ENCODE measurements around the gene CERS6. TPM values are rescaled to one million over a fixed set of nuclear protein-coding genes. Genes with fewer than 3 reads are reported as not detected.

CERS6 gene
- total RNA-seq, 1 donor from 2014 or later: 17.7 TPM

DNA sequence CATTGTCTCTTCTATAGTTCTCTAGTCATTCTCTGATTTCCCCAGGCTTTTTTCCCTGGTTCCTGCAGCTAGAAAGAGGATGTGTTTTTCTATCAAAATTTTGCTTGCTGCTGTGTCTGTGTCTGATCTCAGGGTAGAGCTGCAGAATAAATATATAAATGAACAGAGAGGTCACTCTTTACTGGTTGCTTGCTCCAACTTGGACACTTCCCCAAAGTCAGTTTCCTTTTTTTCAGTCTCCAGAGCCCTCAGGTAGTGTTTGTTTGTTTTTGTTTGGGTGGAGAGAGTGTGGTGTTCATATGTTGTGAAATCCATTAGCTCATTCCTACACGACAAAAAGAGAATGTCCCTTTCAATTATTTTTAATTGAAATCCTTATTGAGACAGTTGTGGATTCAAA lies 85.8 kb downstream of the CERS6 start:
- Histone ChIP-seq H3K4me3 (ENCODE audit: low read depth, low read length) (no peak overlapping the region), H3K27me3 (ENCODE audit: control insufficient read depth, insufficient read depth, low read length) (no peaks in the 10 kb centered on the region), H3K36me3 (ENCODE audit: control insufficient read depth, insufficient read depth, low read length) (no peaks in the 10 kb centered on the region)
- no peak for DNase-seq (ENCODE audit: low read depth)
- TF ChIP-seq, protein P1, sequence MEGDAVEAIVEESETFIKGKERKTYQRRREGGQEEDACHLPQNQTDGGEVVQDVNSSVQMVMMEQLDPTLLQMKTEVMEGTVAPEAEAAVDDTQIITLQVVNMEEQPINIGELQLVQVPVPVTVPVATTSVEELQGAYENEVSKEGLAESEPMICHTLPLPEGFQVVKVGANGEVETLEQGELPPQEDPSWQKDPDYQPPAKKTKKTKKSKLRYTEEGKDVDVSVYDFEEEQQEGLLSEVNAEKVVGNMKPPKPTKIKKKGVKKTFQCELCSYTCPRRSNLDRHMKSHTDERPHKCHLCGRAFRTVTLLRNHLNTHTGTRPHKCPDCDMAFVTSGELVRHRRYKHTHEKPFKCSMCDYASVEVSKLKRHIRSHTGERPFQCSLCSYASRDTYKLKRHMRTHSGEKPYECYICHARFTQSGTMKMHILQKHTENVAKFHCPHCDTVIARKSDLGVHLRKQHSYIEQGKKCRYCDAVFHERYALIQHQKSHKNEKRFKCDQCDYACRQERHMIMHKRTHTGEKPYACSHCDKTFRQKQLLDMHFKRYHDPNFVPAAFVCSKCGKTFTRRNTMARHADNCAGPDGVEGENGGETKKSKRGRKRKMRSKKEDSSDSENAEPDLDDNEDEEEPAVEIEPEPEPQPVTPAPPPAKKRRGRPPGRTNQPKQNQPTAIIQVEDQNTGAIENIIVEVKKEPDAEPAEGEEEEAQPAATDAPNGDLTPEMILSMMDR (IDR thresholded peaks at IDR 0.05; ENCODE audit: insufficient read depth, low read length, poor library complexity, severe bottlenecking): no peak

DNA sequence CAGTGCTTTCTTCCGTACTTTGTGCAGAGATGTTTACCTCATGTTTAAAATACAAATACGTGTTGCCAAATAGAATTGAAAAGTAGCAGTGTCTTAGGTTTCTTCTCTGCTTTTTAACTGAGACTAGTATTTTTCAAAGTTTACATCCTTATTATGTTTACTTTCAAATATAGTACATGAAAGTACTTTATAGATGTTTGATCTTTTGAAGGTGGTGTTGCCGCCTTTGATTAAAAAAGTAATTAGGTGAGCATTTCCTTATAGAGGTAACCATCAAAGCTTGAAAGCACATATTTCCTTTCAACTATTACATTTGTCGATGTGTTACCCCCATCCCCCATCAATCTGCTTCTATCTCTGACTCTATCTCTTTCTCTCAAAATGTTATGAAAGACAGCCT lies 87.0 kb downstream of the CERS6 start:
- no peaks in the 10 kb centered on the region for H3K27me3 ChIP-seq (ENCODE audit: control insufficient read depth, insufficient read depth, low read length)
- no peaks in the 10 kb centered on the region for H3K36me3 ChIP-seq (ENCODE audit: control insufficient read depth, insufficient read depth, low read length)
- no peak overlapping the region for H3K4me3 ChIP-seq (ENCODE audit: low read depth, low read length)
- TF ChIP-seq, protein P1 (IDR thresholded peaks at IDR 0.05; ENCODE audit: insufficient read depth, low read length, poor library complexity, severe bottlenecking): no peak
- DNase-seq (ENCODE audit: low read depth): no peak

DNA sequence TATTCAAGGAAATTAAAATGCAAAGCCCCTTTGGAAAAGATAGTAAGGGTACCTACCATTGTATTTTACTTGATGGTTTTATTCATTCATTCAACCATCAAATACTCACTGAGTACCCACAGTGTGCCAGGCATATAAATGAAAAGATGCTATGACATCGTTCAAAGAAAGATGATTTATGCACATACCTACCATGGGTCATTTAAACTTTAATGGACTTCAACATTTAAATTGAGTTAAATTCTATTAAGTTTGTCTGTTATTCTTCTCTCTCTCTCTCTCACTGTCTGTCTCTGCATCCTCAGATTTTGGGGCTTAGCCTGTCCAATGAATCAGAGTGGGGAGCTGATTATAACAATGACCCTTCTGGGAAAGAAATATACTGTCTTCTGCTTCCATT lies 87.9 kb downstream of the CERS6 start:
- TF ChIP-seq, protein P1 (IDR thresholded peaks at IDR 0.05; ENCODE audit: insufficient read depth, low read length, poor library complexity, severe bottlenecking): no peak
- no peak for DNase-seq (ENCODE audit: low read depth)
- Histone ChIP-seq H3K36me3 (ENCODE audit: control insufficient read depth, insufficient read depth, low read length) (no peaks in the 10 kb centered on the region), H3K4me3 (ENCODE audit: low read depth, low read length) (no peak overlapping the region), H3K27me3 (ENCODE audit: control insufficient read depth, insufficient read depth, low read length) (no peaks in the 10 kb centered on the region)

- no peaks in the 10 kb centered on the region for H3K27me3 ChIP-seq (ENCODE audit: control insufficient read depth, insufficient read depth, low read length)
- H3K4me3 ChIP-seq (ENCODE audit: low read depth, low read length): no peak overlapping the region
- H3K36me3 ChIP-seq (ENCODE audit: control insufficient read depth, insufficient read depth, low read length): no peaks in the 10 kb centered on the region
- TF ChIP-seq, protein P1 (IDR thresholded peaks at IDR 0.05; ENCODE audit: insufficient read depth, low read length, poor library complexity, severe bottlenecking): no peak
- peak; percentile 88 for DNase-seq (ENCODE audit: low read depth)
These were observed 89.5 kb downstream of the CERS6 start for GRCh38 chr2:168545439-168546082.

- H3K27me3 ChIP-seq (ENCODE audit: control insufficient read depth, insufficient read depth, low read length): no peaks in the 10 kb centered on the region
- TF ChIP-seq, protein P1 (IDR thresholded peaks at IDR 0.05; ENCODE audit: insufficient read depth, low read length, poor library complexity, severe bottlenecking): no peak
- DNase-seq (ENCODE audit: low read depth): no peak
- H3K4me3 ChIP-seq (ENCODE audit: low read depth, low read length): no peak overlapping the region
- no peaks in the 10 kb centered on the region for H3K36me3 ChIP-seq (ENCODE audit: control insufficient read depth, insufficient read depth, low read length)
These were observed 94.6 kb downstream of the CERS6 start for GRCh38 chr2:168550670-168551069.

- H3K36me3 ChIP-seq (ENCODE audit: control insufficient read depth, insufficient read depth, low read length): no peaks in the 10 kb centered on the region
- TF ChIP-seq, protein P1 (IDR thresholded peaks at IDR 0.05; ENCODE audit: insufficient read depth, low read length, poor library complexity, severe bottlenecking): no peak
- DNase-seq (ENCODE audit: low read depth): no peak
- H3K27me3 ChIP-seq (ENCODE audit: control insufficient read depth, insufficient read depth, low read length): no peaks in the 10 kb centered on the region
- no peak overlapping the region for H3K4me3 ChIP-seq (ENCODE audit: low read depth, low read length)
These were observed 96.4 kb downstream of the CERS6 start for GRCh38 chr2:168552450-168552856.
